GM12801 (cell line): ENCODE results near the gene CABP1.

Experiments
- TF ChIP-seq, protein P1 (sequence below): IDR thresholded peaks from one replicate; pipeline ENCODE4 v1.5.1; 2011; ENCODE audit warnings: control low read depth; ENCODE audit not compliant: insufficient read length; ENCODE audit errors: extremely low read depth

Gene CABP1

DNA sequence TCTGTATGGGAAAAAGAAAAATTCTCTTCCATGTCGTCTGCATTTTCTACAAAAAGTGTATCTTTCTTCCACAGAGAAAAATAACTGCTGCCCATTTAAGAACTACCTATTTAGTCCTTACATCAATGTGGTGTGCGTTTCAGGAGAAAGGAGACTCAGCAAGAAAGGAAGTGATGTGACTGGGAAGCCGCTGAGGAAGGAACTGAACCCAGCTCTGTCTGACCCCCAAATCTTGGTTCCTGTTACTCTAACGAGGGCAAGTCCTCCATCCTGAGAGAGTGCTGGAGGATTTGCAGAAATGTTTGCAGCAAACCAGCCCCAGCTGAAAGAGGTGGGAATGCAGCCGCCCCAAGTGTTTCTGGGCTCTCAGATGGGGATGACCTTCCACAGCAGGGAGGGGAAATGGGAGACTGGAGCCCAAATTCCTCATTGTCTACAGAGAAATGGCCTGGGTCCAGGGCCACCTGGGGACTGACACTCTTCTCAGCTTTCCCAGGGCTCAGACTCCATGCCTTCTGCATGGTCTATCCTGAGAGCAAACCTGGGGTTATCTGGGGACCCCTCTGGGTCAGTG is 39.8 kb downstream of the CABP1 start:
- TF ChIP-seq, protein P1, sequence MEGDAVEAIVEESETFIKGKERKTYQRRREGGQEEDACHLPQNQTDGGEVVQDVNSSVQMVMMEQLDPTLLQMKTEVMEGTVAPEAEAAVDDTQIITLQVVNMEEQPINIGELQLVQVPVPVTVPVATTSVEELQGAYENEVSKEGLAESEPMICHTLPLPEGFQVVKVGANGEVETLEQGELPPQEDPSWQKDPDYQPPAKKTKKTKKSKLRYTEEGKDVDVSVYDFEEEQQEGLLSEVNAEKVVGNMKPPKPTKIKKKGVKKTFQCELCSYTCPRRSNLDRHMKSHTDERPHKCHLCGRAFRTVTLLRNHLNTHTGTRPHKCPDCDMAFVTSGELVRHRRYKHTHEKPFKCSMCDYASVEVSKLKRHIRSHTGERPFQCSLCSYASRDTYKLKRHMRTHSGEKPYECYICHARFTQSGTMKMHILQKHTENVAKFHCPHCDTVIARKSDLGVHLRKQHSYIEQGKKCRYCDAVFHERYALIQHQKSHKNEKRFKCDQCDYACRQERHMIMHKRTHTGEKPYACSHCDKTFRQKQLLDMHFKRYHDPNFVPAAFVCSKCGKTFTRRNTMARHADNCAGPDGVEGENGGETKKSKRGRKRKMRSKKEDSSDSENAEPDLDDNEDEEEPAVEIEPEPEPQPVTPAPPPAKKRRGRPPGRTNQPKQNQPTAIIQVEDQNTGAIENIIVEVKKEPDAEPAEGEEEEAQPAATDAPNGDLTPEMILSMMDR: no peak

DNA sequence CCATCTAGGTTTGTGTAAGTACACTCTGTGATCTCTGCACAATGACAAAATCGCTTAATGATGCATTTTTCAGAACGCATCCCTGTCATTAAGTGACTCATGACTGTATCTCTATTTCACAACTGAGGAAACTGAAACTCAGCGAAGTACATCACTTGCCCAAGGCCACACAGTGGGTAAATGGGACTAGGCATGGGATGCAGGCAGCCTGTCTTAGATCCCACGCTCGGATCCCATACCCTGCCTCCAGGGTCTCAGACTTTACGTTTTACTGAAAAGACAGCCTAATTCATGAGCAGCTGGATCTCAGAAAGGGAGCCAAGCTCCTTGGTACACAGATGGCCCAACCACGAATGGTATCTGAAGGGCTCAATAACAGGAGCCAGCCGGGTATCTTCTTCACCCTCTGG is 44.1 kb downstream of the CABP1 start:
- TF ChIP-seq, protein P1: no peak

GRCh38 chr12:120685522-120685921 is 45.1 kb downstream of the CABP1 start:
- TF ChIP-seq, protein P1: no peak

DNA sequence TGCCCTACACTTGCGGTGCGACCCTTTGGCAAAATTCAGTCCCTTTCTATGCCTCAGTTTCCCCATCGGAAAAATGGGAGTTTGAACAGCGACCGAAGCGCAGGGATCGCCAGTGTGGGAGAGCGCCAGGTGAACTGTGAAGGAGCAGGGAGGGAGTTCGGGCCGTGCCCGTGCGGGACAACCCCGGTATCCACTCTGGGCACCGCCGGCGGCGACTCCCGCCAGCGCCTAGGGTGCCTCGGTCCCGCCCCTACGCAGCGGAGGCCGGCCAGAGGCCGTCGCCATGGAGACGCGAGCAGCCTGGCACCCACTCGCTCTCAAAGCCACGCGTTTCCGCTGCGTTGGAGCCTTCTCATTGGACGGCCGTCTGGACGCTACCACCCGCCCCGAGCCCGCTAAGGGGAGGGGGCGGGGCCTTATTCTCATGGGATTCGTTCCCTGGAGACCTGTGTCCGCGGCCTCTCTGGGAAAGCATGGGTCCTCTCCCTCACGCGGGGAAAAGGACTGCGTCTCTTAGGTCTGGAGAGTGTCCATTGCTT is 45.8 kb downstream of the CABP1 start:
- TF ChIP-seq, protein P1: no peak

- TF ChIP-seq, protein P1: no peak
Measured at GRCh38 chr12:120686690-120687577, 46.5 kb downstream of the CABP1 start, which contains the start of gene MLEC. Gene MLEC (plus strand): TSS chr12:120687149. CDS start chr12:120687297, 148 bp downstream.

- TF ChIP-seq, protein P1: no peak
Measured at GRCh38 chr12:120687578-120688289, 47.3 kb downstream of the CABP1 start.

DNA sequence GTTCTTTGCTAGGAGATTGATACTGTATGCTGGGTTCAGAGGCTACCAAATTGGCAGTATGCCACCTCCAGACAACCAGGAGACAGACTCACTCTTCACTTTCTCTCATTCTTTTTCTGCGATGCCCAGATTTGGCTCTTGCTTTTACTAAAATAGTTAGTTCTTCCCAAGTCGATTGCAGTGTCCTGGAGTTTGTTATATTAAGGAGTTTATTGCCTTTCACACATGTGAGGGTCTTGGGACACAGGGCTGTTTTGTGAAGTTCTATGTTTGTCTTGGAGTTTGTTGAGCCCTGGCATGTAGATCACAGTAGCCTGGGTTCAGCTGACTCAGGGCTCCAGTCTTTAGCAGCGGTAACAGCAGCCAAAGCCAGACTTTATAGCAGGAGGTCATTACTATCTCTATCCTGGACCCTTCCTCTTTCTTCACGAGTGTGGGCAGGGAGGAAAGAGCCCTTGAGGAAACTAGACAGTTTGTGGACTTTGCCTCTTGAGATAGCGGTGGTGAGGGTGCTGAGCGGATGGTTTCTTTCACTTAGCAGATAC is 48.2 kb downstream of the CABP1 start:
- TF ChIP-seq, protein P1: no peak
